Peyer's patch (tissue), 4 donors: ENCODE results near the gene TGFA.

Experiments used
- POLR2A ChIP-seq, 2 donors: fragments of 450-650 bp; IDR thresholded peaks; one replicate each; pipeline ENCODE4 v1.5.1; 2017; ENCODE audit warnings: antibody characterized with exemption in 2 of 2, mild to moderate bottlenecking in 2 of 2, moderate library complexity in 2 of 2
- TF ChIP-seq, protein P1 (sequence below), 6 experiments: fragments of 450-650 bp in 4 of 6; fragments of 200-600 bp in 2 of 6; sonication (generic) in 1 of 6; IDR thresholded peaks; one replicate each; pipeline ENCODE4 v1.5.1; 2017 to 2019; ENCODE audit warnings: antibody characterized with exemption in 6 of 6, mild to moderate bottlenecking in 3 of 6, moderate library complexity in 1 of 6

DNA sequence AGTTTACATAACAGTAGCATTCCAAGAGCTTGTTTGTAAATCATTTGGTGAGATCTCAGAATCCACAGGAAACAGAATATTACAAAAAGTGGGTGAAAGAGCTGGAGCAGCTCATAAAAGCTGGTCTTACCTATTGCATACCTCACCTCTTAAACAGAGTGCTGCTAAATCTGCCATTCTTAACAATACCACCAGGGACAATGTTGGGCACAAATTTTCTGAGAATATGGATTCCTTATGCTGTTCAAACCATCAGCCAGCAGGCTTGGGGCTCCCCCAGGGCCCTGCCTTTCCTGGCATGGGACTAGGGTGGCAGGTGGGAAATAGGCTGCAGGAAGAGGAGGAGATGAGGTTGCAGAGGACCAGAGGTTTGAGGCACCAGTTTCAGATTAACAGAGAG lies 55.6 kb downstream of the TGFA start:
- TF ChIP-seq, protein P1, sequence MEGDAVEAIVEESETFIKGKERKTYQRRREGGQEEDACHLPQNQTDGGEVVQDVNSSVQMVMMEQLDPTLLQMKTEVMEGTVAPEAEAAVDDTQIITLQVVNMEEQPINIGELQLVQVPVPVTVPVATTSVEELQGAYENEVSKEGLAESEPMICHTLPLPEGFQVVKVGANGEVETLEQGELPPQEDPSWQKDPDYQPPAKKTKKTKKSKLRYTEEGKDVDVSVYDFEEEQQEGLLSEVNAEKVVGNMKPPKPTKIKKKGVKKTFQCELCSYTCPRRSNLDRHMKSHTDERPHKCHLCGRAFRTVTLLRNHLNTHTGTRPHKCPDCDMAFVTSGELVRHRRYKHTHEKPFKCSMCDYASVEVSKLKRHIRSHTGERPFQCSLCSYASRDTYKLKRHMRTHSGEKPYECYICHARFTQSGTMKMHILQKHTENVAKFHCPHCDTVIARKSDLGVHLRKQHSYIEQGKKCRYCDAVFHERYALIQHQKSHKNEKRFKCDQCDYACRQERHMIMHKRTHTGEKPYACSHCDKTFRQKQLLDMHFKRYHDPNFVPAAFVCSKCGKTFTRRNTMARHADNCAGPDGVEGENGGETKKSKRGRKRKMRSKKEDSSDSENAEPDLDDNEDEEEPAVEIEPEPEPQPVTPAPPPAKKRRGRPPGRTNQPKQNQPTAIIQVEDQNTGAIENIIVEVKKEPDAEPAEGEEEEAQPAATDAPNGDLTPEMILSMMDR (IDR thresholded peaks at IDR 0.05): peak in 3 of 6 experiments; percentile 27 to 38 (median 38)
- no peak for TF ChIP-seq POLR2A (IDR thresholded peaks at IDR 0.05)
